HG02852 (cell line): ENCODE measurements around the gene CD300LF.

ENCODE experiments used
- ATAC-seq: cut with Tn5 transposase; IDR thresholded peaks from one replicate; pipeline ENCODE4 v1.9.1; 2021; ENCODE audit warnings: mild to moderate bottlenecking, moderate library complexity; ENCODE audit not compliant: unreplicated experiment

Gene CD300LF

GRCh38 chr17:74691151-74691550, 21.6 kb downstream of the CD300LF start:
- no peak for ATAC-seq

- no peak for ATAC-seq
Measured at GRCh38 chr17:74690409-74690825, 22.3 kb downstream of the CD300LF start.

GRCh38 chr17:74687886-74688285, 24.8 kb downstream of the CD300LF start:
- ATAC-seq: no peak

- ATAC-seq: no peak
Measured at GRCh38 chr17:74686761-74687160, 26.0 kb downstream of the CD300LF start.

- ATAC-seq: no peak
Measured at GRCh38 chr17:74682471-74683190, 30.1 kb downstream of the CD300LF start.

GRCh38 chr17:74682028-74682427, 30.7 kb downstream of the CD300LF start:
- no peak for ATAC-seq

- ATAC-seq: no peak
Measured at GRCh38 chr17:74680941-74681340, 31.8 kb downstream of the CD300LF start.

GRCh38 chr17:74680213-74680612, 32.5 kb downstream of the CD300LF start:
- no peak for ATAC-seq

GRCh38 chr17:74679374-74679773, 33.3 kb downstream of the CD300LF start:
- ATAC-seq: no peak

- no peak for ATAC-seq
Measured at GRCh38 chr17:74678541-74678940, 34.2 kb downstream of the CD300LF start.

- no peak for ATAC-seq
Measured at GRCh38 chr17:74677558-74678466, 34.9 kb downstream of the CD300LF start.

- ATAC-seq: no peak
Measured at GRCh38 chr17:74671031-74671771, 41.5 kb downstream of the CD300LF start.

- ATAC-seq: no peak
Measured at GRCh38 chr17:74670329-74670728, 42.4 kb downstream of the CD300LF start.

GRCh38 chr17:74663561-74663960, 49.2 kb downstream of the CD300LF start:
- no peak for ATAC-seq

GRCh38 chr17:74659889-74660288, 52.8 kb downstream of the CD300LF start:
- no peak for ATAC-seq

- ATAC-seq: no peak
Measured at GRCh38 chr17:74658620-74659019, 54.1 kb downstream of the CD300LF start.

- no peak for ATAC-seq
Measured at GRCh38 chr17:74654742-74655141, 58.0 kb downstream of the CD300LF start.

GRCh38 chr17:74652020-74652419, 60.7 kb downstream of the CD300LF start:
- no peak for ATAC-seq

- no peak for ATAC-seq
Measured at GRCh38 chr17:74649909-74650308, 62.8 kb downstream of the CD300LF start.

GRCh38 chr17:74647871-74648672, 64.7 kb downstream of the CD300LF start:
- ATAC-seq: no peak

GRCh38 chr17:74646231-74646630, 66.5 kb downstream of the CD300LF start:
- ATAC-seq: no peak
